HepG2 (cell line): ENCODE results near the gene SUPV3L1. TPM values are rescaled to one million over a fixed set of nuclear protein-coding genes. Genes with fewer than 3 reads are reported as not detected.

ENCODE experiments used
- ATAC-seq: fragments of 200-7000 bp; cut with Tn5 transposase; 3 replicates; pipeline ENCODE4 v1.9.1; 2020; ENCODE audit warnings: mild to moderate bottlenecking, moderate library complexity
- BruUV-seq: library from RNA; stranded (reverse); fragments of 400-500 nt; replicated peaks from 2 replicates; lab custom pipeline; 2021; lab: Mats Ljungman, UMichigan
- CTCF ChIA-PET: fragments of 300-600 bp; formaldehyde crosslinking; extraction: SDS; loops from one replicate; lab custom pipeline; 2021; ENCODE audit warnings: low total read pairs, inconsistent platforms, low intra/inter-chr PET ratio; lab: Yijun Ruan, JAX
- POLR2A ChIA-PET: fragments of 350-600 bp; sonication (Branson Sonifier 250); formaldehyde crosslinking; loops from one replicate; lab custom pipeline; 2020; ENCODE audit warnings: antibody characterized with exemption, inconsistent platforms; lab: Yijun Ruan, JAX
- DNase-seq: peaks from one replicate; pipeline ENCODE4 v3.0.0-alpha.2; 2015; ENCODE audit warnings: low spot score
- FAIRE-seq: peaks from 3 replicates; lab custom pipeline; 2011; peaks lifted over from hg19 to GRCh38; lab: Jason Lieb, UNC
- H2AFZ ChIP-seq: one replicate; pipeline ENCODE4 v1.6.1; 2011; ENCODE audit warnings: low read length, inconsistent platforms
- H3K27ac ChIP-seq: fragments of 300-600 bp; 3 replicates; pipeline ENCODE4 v1.8.0; 2011; ENCODE audit warnings: mixed run types, mild to moderate bottlenecking, mixed read lengths, low read length, inconsistent platforms; ENCODE audit not compliant: insufficient read depth; ENCODE audit errors: extremely low read length
- H3K27me3 ChIP-seq, 2 experiments: fragments of 200-600 bp in 1 of 2; 2 replicates in 1 of 2; 3 replicates in 1 of 2; pipeline versions ENCODE4 v1.6.0 to v1.8.0; 2011; ENCODE audit warnings: low read length in 2 of 2, mild to moderate bottlenecking in 2 of 2, moderate library complexity in 2 of 2, inconsistent platforms in 1 of 2; ENCODE audit not compliant: insufficient read depth in 2 of 2, control insufficient read depth in 1 of 2
- H3K36me3 ChIP-seq, 2 experiments: fragments of 200-600 bp in 1 of 2; replicated peaks in 1 of 2; 2 replicates in 1 of 2; 3 replicates in 1 of 2; pipeline versions ENCODE4 v1.5.1 to v1.8.0; 2011; ENCODE audit warnings: low read length in 2 of 2, inconsistent platforms in 1 of 2; ENCODE audit not compliant: insufficient read depth in 2 of 2, control insufficient read depth in 1 of 2
- H3K4me1 ChIP-seq: 2 replicates; pipeline ENCODE4 v1.5.1; 2012; ENCODE audit warnings: low read length, inconsistent platforms; ENCODE audit not compliant: insufficient read depth
- H3K4me2 ChIP-seq: 2 replicates; pipeline ENCODE4 v1.6.0; 2011; ENCODE audit warnings: low read depth, low read length, inconsistent platforms
- H3K4me3 ChIP-seq, 3 experiments: fragments of 200-600 bp in 1 of 3; sonication (generic), shearing (Covaris generic) in 1 of 3; replicated peaks in 1 of 3; 2 replicates each; pipeline ENCODE4 v1.5.1; 2011 to 2016; ENCODE audit warnings: low read length in 3 of 3, inconsistent platforms in 2 of 3, low read depth in 2 of 3, mild to moderate bottlenecking in 2 of 3, control low read depth in 1 of 3, mixed read lengths in 1 of 3; ENCODE audit not compliant: insufficient read depth in 1 of 3
- H3K79me2 ChIP-seq: one replicate; pipeline ENCODE4 v1.6.1; 2011; ENCODE audit warnings: low read length, inconsistent platforms; ENCODE audit not compliant: insufficient read depth
- H3K9ac ChIP-seq: 2 replicates; pipeline ENCODE4 v1.6.0; 2011; ENCODE audit warnings: mild to moderate bottlenecking, low read depth, low read length, inconsistent platforms; ENCODE audit not compliant: insufficient read depth
- H3K9me3 ChIP-seq: 2 replicates; pipeline ENCODE4 v1.5.1; 2012; ENCODE audit warnings: mild to moderate bottlenecking, low read length
- H4K20me1 ChIP-seq: 2 replicates; pipeline ENCODE4 v1.6.0; 2011; ENCODE audit warnings: inconsistent platforms, mild to moderate bottlenecking, low read length, moderate library complexity; ENCODE audit not compliant: insufficient read depth
- CHCHD3 ChIP-seq: sonication (generic); formaldehyde crosslinking; IDR thresholded peaks from 2 replicates; pipeline ENCODE4 v1.8.0; 2022; ENCODE audit warnings: mild to moderate bottlenecking, missing genetic modification reagents, moderate library complexity
- CREB1 ChIP-seq, 2 experiments: fragments of 450-650 bp in 1 of 2; IDR thresholded peaks; 2 replicates each; pipeline ENCODE4 v1.6.1; 2016 to 2017; ENCODE audit warnings: control low read depth in 1 of 2, mild to moderate bottlenecking in 1 of 2, missing compliant biosample characterization in 1 of 2, missing genetic modification characterization in 1 of 2
- FUBP1 ChIP-seq: sonication (generic); formaldehyde crosslinking; IDR thresholded peaks from 2 replicates; pipeline ENCODE4 v1.5.1; 2020; ENCODE audit warnings: missing genetic modification reagents, mild to moderate bottlenecking, borderline replicate concordance
- GMEB1 ChIP-seq: sonication (generic); formaldehyde crosslinking; IDR thresholded peaks from 2 replicates; pipeline ENCODE4 v1.5.1; 2020; ENCODE audit warnings: missing genetic modification reagents, mild to moderate bottlenecking, borderline replicate concordance
- KDM5A ChIP-seq: fragments of 200-600 bp; sonication (generic); IDR thresholded peaks from 2 replicates; pipeline ENCODE4 v1.7.0; 2018; ENCODE audit warnings: antibody characterized with exemption, mild to moderate bottlenecking, low read length, borderline replicate concordance
- SNRNP70 ChIP-seq: fragments of 200-400 bp; formaldehyde crosslinking; IDR thresholded peaks from 2 replicates; pipeline ENCODE4 v1.6.1; 2017; ENCODE audit warnings: mild to moderate bottlenecking, low read depth, low read length, moderate library complexity
- SOX5 ChIP-seq: IDR thresholded peaks from 2 replicates; pipeline ENCODE4 v1.6.1; 2016; ENCODE audit warnings: borderline replicate concordance
- XBP1 ChIP-seq: sonication (generic); formaldehyde crosslinking; IDR thresholded peaks from 2 replicates; pipeline ENCODE4 v1.5.0; 2020; ENCODE audit warnings: missing genetic modification reagents
- XRCC5 ChIP-seq: fragments of 200-400 bp; formaldehyde crosslinking; optimal IDR thresholded peaks from 2 replicates; pipeline ENCODE3; 2017; ENCODE audit warnings: mild to moderate bottlenecking, low read length
- ZBTB49 ChIP-seq: sonication (generic); formaldehyde crosslinking; IDR thresholded peaks from 2 replicates; pipeline ENCODE4 v1.4.0; 2020; ENCODE audit warnings: missing genetic modification reagents, borderline replicate concordance
- ZNF460 ChIP-seq: sonication (generic); formaldehyde crosslinking; IDR thresholded peaks from 2 replicates; pipeline ENCODE4 v1.5.1; 2020; ENCODE audit warnings: missing genetic modification reagents, mild to moderate bottlenecking, borderline replicate concordance
- ZNF746 ChIP-seq: sonication (generic); formaldehyde crosslinking; IDR thresholded peaks from 2 replicates; pipeline ENCODE4 v1.8.0; 2022; ENCODE audit warnings: mild to moderate bottlenecking, missing genetic modification reagents
- ZNF841 ChIP-seq: sonication (generic); formaldehyde crosslinking; IDR thresholded peaks from 2 replicates; pipeline ENCODE4 v1.8.1; 2023; ENCODE audit warnings: missing genetic modification reagents, borderline replicate concordance
- WGBS: methylation state at CpG from one replicate; pipeline ENCODE4 v1.1.6; 2017; ENCODE audit warnings: low lambda C conversion rate; 5-methylcytosine and 5-hydroxymethylcytosine counted together
- in situ Hi-C: cut with HindIII; loops from 2 replicates; pipeline ENCODE4 v1.10.0; 2017; ENCODE audit warnings: low pct_unique_long_range_greater_than_20kb; ENCODE audit not compliant: extremely low pct_ligation_motif_present
- intact Hi-C: fragments of 100-400 bp; cut with micrococcal nuclease; formaldehyde crosslinking; loops from one replicate; pipeline ENCODE4 v1.10.0; 2022; ENCODE audit not compliant: unreplicated experiment
- polyA plus RNA-seq, 8 experiments: library from polyadenylated mRNA; depleted of rRNA in 3 of 8; stranded (reverse) in 7 of 8; unstranded in 1 of 8; fragments of >200 nt; fragmentation: Illumina TruSeq in 4 of 8; extraction: Trizol in 4 of 8; gene quantifications; 2 replicates each; pipeline versions ENCODE4 v1.2.1 to v1.2.3, GENCODE V29; 2011 to 2016; ENCODE audit warnings: low read depth in 4 of 8, missing spikeins in 1 of 8, mixed read lengths in 1 of 8; ENCODE audit not compliant: insufficient read depth in 1 of 8
- total RNA-seq, 5 experiments: library from RNA; depleted of rRNA; stranded (reverse); fragments of >200 nt; fragmentation: Illumina TruSeq; extraction: Trizol; gene quantifications; 2 replicates each; pipeline ENCODE4 v1.2.3, GENCODE V29; 2016; ENCODE audit warnings: low read depth in 1 of 5

The SUPV3L1 gene
- total and polyA plus RNA-seq, 2 of the 13 experiments (the other 11 are each of a cell fraction or from before 2014, with no cell fraction given) = 28.8 to 45.7 TPM

DNA sequence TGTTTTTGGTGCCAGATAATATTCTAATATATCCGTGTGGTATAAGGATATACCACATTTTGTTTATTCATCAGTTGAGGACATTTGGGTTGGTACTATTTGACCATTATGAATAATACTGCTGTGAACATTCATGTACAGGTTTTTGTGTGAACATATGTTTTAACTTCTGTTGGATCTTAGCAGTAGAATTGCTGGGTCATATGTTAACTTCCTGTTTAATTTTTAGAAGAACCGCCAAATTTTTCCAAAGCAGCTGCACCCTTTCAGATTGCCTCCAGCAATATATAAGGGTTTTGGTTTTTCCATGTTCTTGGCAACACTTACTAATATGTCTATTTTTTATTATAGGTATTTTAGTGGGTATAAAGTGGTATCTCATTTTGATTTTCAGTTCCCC lies 33.3 kb upstream of the SUPV3L1 start (continued):
- TF ChIP-seq ZBTB49 (CRISPR knock-in tag) (no peak), GMEB1 (CRISPR knock-in tag) (no peak), ZNF841 (CRISPR knock-in tag) (no peak), XRCC5 (no peak)

- Histone ChIP-seq H4K20me1 (0 out of 2 replicates have a peak, but pooled peaks cover 4% of the 10 kb centered on the region), H3K4me2 (no peak overlapping the region), H3K4me3 (no peak overlapping the region), H3K79me2 (peaks cover 24% of the 10 kb centered on the region), H3K9me3 (no peaks in the 10 kb centered on the region), H2AFZ (no peak overlapping the region), H3K9ac (no peak overlapping the region), H3K36me3 (no peaks in the 10 kb centered on the region; a peak in 2 of 5 replicates), H3K4me1 (peaks cover 28% of the 10 kb centered on the region), H3K27me3 (no peaks in the 10 kb centered on the region), H3K27ac (no peak overlapping the region)
- no peak for DNase-seq
- no TSS peak for BruUV-seq
- no peak for FAIRE-seq
- 99% methylated on average over 3 of the region's 3 CpGs for WGBS
- TF ChIP-seq FUBP1 (CRISPR knock-in tag) (no peak), SOX5 (no peak), SNRNP70 (no peak), KDM5A (no peak), CHCHD3 (CRISPR knock-in tag) (no peak), CREB1 (IDR thresholded peaks at IDR 0.05) (no peak), CREB1 (CRISPR knock-in tag; IDR thresholded peaks at IDR 0.05) (no peak), ZNF460 (no peak), ZNF746 (CRISPR knock-in tag) (no peak), XBP1 (CRISPR knock-in tag) (no peak)
- intact Hi-C loops = no loop called here
- no peak for ATAC-seq
- ChIA-PET CTCF (no interaction called here), POLR2A (no interaction called here)
- in situ Hi-C loops = no loop called here
Measured at GRCh38 chr10:69151984-69152383, 28.1 kb upstream of the SUPV3L1 start.
